Effector CD4-positive, alpha-beta T cell (primary cell): ENCODE results near the gene CAMK1.
"Not testable (repeated sequence)": the region's sequence is repeated elsewhere in the genome, so short reads cannot be mapped to it uniquely, and the experiment has no call there.

ENCODE experiments used
- DNase-seq: peaks from one replicate; pipeline ENCODE4 v3.0.0-alpha.2; 2020

Gene CAMK1

DNA sequence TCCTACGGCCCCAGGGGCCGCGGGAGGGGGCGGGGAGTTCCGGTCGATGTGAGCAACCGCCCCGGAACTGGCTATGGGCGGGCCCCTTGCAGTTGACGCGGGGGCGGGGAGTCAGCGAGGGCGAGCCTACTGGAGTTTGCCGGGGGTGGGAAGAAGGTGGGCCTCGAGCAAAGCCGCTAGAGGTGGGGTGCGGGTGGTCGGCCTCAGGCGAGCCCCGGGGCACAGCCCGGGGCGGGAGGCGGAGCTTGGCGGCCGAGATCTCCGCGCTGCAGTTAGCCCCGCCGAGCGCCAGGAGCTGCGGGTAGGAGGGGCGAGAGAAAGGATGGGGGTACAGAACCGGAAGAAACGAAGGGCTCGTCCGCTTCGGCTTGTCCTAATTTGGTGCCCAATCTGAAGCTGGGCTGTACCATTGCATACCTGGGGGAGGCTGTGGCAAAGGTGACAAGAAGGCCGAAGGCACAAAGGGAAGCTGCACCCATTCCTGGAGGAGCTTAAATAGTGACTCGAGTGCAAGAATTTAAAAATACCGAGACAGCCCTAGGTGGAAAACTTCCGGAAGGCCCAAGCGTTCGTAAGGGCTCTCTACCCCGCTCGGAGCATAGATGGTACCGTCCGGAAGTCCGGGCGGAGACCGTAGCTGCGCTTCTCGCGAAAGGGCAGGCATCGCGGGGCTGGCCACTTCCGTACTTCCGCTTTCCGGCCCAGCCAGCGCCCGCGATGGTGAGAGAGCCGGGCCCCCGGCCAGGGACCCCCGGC, 22.8 kb upstream of the CAMK1 start, which contains the start of the genes ARPC4 and TADA3:
TSS of gene ARPC4 (plus strand) at position 678 of the 756 bp plus-strand sequence. CDS start at position 718, 40 bp downstream.
TSS of gene TADA3 (minus strand) at position 69 of the 756 bp plus-strand sequence. CDS start 1,007 bp downstream, outside the sequence.
- peak; percentile 88 for DNase-seq

DNA sequence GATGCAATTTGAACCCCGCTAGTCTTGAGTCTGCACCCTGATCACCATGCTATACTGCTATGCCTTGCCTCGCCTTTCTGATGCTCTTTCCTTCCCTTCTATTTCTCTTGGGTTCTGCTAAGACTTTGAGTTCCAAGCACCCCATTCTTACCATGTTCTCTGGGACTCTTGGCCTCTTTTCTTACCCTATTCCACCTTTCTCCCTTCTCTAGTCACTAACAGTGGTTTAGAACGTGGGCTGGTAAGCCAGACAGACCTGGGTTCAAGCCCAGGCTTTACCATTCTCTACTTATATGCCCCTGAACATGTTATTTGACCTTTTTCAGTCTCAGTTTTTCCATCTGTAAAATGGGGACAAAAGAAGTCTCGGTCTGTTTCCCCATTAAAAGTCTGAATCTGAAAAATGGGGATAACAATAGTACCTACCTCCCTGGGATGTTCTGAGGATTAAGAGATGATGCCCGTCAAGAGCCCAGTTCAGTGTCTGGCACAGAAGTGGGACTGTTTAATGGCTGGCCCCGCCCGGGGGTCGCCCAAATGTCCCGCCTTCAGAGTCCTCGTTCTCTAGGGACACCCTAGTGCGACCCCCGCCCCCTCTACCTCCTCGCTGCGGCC, 22.1 kb upstream of the CAMK1 start:
- no peak for DNase-seq

DNA sequence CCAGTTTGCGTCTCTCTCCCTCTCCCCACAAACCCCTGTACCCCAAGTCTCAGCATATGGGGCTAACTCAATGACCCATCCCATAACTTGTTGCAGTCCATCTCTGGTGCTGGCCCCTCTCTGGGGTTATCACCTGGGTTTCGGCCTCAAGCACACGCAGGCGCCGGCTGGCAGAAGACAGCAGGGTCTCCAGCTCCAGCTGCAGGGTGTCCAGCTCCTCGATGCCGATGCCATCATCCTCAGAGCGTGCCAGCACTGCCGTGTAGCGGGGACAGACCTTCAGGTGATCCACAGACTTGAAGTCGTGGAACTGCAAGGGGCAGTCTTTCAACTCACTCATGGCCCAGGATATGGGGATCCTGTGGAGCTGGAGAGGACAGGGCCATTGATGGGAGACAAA, 21.4 kb upstream of the CAMK1 start:
- DNase-seq, result no peak

DNA sequence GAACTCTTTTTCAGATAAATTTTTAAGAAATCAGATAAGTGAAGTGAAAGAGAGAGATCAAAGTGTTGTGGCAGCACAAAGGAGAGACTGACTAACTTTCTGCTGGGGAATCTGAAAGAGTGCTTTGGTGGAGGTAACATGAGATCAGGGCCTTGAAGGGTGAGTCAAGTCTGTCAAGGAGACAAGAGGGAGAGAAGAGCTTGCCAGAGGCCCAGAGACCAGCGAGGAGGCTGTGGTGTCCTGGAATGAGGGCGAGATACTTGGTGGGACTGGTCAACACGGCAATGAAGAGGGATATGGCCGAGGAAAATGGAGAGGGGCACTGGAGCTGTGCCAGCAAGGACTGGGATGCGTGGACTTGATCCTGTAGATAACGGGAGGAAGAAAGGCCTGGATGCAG, 18.0 kb upstream of the CAMK1 start:
- no peak for DNase-seq

DNA sequence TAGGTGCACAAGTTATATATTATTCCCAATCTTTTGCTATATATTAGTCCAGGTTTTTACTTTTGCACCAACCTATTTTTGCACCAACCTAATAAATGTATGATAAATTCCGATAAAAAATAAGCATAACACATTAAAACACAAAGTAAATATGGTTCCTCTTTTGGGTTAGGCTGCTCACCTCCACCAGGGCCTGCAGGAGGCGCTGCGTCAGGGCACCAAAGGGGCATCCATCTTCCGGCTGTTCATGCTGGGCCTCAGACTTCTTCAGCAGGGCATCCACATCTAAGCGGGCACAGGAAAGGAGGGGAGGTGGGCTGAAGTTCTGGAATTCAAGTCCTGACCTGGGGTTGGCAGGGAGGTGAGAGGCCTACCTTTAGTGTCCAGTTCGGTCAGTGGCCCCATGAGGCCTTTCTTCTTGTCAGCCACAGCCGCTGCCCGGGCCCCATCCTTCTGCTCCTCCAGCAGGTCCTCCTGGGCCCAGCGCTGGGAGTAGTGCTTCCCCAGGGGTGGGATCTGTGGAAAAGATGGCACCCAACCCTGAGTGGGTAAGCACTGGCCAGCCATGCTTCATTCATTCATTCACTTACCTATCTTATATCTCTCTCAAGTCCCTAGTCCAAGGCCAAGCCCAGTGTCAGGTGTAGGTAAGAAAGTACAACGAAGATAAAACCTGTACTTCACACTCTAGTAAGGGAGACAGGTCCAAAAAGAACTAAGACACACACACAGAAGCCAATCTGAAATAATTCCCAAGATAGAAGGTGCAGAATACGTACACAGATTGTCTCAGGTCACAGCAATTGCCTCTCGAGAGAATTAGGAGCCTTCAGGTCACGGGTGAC, 17.3 kb upstream of the CAMK1 start:
- no peak for DNase-seq

DNA sequence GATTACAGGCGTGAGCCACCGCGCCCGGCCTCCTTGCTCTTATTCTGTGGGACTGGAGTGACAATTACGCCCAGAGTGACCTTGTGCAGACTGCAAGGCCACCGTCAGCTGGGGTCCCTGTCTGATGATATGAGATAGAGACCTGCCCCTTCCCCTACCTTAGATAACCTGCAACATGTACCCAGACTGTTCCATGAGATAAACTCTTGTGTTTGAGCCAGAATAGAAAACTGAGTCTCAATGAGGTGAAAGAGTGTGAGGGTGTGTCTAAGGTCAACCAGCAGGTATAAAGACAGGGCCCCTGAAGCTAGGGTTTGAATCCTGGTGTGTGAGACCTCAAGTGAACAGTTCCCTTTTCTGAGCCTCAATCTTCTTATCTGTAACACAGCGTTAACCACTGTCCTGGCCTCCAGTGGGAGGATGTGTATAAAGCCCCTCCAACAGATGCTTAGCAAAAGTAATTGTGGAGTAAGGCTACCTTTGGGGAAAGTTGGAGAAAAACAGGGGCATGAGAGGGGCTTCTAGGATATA, 16.5 kb upstream of the CAMK1 start:
- no peak for DNase-seq

DNA sequence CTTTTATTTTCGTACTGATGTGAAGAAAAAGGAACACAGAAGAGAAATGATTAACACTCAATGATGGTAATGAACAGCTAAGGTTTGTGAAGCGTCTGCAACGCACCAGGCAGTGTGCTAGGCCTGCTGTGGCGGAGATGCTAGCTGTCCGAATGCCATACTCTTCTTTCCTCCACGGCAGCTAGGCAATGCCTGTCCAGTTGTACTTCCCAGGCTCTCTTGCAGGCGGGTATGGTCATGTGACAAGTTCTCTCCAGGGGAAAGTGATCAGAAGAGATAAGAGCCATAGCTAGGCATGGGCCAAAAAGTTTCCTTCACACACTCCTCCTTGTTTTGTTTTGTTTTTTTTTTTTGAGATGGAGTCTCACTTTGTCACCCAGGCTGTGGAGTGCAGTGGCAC, 15.9 kb upstream of the CAMK1 start:
- DNase-seq, result no peak

DNA sequence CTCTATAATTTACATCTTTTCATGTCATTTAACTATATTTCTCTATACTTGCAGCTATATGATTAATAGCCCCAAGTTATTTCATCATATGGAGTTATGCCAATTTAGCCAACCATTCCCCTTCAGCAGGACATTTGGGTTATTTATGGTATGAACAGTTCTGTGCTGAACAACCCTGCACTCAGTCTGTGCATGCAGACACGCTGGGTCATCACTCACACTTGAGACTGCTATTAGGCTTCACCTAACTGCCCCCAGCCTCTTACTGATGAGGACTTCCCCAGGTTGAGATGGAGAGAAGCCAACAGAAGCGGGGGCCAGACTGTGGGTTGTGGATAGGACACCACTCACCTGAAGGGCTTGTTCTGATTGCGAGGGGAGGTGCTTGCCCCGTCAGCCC, 15.2 kb upstream of the CAMK1 start:
- no peak for DNase-seq

DNA sequence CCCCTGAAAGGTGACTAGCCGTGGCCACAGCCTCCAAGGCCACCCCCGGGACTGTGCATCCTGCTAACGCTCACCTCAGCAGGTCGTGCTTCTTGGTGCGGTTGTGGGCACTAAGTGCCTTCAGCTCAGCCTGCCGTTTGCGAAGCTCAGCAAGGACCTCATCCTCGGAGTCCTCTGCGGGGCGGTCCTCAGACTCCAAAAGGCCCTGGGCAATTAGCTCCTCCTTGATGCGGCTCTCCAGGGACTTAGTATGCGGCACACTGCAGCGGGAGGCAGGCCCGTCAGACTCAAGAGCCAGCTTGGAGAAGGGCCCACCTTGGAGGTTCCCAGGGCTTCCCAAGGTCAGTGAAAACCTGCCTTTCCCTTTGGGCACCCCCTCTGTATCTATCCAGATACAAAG, 14.2 kb upstream of the CAMK1 start:
- no peak for DNase-seq

DNA sequence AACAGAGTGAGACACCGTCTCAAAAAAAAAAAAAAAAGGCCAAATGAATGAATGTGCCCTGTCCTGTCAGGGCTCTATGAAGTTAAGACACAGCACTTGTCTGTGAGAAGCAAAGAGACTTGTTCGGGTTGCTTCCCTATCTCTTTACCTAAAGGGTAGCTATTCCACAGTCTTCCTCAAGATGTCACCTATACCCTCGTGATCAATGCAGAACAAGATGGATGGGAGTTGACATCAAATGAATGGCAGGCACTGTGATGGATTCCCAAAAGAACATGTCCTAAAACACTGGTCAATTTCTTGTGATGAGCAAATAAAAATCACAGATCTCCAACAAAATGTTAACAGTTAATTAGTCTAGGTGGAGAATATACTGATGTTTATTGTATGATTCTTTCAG, 13.0 kb upstream of the CAMK1 start:
- no peak for DNase-seq

DNA sequence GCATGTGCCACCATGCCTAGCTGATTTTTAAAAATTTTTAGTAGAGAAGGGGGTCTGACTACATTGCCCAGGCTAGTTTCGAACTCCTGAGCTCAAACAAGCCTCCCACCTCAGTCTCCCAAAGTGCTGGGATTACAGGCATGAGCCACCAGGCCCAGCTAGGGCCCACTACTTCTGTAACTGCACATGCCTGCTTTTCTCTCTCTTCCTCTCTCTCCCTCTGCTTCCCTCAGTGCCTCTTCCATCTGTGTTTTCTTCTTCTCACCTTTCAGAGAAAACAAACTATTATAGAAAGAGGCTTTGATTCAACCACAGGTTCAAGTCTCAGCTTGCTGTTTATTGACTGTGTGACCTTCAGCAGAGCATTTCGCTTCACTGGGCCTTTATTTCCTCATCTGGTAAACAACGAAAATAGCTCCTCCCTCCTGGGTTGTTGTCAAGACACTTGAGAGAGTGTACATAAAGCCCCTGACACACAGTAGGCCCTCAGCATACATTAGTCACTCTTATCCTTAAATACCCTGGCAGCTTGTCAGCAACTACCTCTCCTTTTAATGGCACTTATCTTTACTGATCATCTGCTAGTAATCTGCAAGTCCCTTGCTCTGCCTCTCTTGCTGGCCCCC, 12.3 kb upstream of the CAMK1 start:
- DNase-seq, result no peak

DNA sequence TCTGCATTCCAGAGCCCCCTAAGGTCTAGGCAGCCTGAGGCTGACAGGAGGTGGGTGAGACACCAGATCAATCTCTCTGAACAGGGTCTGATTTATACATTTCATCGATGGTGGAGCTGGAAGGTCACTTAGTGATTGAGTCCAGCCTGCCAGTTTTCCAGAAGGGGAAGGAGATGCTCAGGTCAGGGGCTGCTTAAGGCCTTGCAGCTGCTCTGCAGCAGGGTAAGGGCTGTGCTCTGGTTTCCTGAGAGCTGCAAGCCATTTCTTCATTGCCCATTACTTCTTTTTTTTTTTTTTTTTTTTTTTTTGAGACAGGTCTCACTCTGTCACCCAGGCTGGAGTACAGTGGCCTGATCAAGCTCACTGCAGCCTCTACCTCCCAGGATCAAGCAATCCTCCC, 11.8 kb upstream of the CAMK1 start:
- no peak for DNase-seq

DNA sequence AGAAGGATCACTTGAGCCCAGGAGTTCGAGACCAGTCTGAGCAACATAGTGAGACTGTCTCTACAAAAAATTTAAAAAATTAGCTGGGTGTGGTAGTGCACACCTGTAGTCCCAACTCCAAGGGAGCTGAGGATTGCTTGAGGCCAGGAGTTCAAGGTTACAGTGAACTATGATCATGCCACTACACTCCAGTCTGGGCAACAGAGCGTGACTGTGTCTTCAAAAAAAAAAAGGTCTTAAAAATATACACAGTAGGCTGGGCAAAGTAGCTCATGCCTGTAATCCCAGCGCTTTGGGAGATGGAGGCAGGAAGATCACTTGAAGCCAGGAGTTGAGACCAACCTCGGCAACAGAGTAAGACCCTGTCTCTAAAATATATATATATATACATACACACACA, 11.2 kb upstream of the CAMK1 start:
- DNase-seq, result no peak

DNA sequence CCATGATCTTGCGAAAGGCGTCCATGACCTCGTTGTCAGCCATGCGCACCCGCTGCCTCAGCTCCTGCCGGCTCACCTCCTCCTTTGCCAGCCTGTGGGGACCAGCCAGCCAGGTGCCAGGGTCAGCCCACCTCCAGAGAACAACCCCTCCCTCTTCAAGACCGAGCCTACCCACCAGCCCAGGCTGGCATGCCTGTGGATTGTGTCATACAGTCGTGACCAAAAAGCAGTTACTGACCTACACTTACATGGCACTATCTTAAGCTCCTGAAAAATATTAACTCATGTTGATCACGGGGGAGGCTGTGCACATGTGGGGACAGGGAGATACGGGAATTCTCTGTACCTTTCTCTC, 10.7 kb upstream of the CAMK1 start:
- DNase-seq, result no peak

DNA sequence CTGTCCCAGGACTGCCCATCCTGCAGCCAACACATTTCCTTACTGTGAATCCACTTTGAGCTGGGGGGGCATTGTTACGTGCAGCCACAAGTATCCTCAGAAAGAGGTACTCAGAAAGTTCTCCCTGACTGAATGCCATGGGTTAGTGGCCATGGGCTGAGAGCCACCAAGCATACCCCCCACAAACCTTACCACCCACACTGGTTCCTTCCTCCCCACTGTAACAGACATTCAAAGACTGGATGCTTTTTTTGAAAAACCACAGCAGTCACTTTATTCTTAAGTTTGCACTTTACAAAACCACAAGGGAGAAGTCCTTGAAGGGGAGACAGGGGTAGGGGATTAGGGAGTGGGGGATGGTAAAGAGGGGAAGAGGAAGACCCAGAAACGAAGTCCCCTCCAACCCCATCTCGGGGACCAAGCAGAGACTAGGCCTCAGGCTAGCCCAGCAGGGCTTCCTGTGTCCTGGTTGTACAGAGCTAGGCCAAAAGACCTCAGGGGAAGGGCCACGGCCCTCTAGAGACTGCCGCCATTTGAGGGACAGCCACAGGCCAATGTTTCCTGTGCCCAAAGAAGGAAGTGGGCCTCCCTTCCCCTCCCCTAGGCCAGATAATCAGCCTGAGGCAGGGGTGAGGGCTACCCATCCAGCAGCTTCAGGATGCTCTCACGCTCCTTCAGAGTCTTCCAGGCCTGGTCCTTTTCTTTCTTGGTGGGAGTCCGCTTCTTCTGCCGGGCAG, 10.1 kb upstream of the CAMK1 start:
- no peak for DNase-seq

DNA sequence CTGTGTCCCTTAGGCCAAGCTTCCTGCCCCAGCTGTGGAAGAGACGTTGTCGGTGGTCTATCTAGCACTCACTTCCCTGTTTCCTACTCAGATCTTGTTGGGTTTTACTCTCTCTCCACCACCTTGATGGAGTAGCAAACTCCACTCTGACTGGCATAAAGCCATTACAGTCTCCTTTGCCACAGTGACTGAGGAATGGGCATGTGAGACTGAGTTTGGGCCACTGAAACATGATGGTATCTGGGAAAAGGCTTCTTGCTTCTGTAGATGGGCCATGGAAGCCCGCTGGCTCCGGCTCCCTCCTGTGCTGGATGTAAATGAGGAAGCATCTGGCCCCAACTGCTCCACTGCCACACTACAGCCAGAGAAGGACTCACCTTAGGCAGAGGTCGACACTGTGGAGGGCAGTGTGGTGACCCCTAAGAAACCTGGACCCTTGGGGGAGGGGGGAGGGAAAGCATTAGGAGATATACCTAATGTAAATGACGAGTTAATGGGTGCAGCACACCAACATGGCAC, 9.4 kb upstream of the CAMK1 start:
- no peak for DNase-seq

DNA sequence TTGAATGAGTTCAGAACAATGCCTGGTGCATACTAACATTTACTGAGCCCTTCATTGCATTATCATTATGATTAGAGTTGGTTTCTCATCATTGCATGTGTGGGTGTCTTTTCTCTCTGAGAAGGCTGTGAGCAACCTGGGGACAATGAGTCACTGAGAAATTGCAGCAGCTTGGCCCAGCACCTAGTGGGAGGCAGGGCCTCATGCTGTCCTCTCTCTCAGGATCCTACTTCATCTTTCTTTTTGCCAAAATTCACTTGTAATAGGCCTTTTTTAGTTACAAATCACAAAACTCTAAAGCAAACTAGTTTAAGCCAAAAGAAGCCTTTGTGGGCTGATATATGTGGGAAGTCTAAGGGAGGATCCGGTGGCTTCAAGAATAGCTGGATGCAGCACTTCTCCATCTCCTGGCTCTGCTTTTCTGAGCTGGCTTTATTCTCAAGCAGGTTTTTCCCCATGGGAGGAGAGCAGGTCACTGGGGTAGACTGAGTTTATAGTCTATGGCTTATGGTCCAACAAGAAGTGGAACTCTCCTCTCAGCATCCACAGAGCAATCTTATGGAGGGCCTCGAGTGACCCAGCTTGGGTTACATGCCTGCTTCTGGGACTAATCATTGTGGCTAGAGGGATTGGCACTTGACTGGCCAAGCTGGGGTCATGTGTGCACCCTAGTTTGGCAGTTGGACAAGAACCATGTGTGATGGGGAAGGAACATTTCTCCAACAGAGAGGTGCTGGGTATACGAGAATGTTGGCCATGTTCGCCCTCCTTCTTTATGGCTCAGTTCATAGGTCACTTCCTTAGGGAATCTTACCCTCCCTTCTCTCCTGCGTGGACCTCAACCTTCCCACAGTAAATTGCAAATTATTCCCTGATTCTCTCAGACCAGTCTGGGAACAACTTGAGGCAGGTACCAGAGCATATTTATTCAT, 8.7 kb upstream of the CAMK1 start:
- DNase-seq, result no peak

DNA sequence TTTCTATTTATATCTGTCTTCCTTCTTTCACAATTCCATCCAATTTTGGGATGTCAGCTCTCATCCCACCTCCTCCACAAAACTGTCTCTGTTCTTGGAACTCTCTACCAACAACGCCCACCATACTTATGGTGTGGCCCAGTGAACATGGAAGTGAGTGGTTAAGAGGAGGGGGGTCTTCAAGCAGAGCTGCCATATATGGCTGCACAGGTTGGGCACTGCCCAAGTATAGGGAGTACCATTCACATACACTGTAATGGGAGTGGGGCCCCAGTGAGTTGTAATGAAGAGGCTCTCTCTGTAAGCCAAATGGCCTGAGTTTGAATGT, 7.9 kb upstream of the CAMK1 start:
- no peak for DNase-seq

DNA sequence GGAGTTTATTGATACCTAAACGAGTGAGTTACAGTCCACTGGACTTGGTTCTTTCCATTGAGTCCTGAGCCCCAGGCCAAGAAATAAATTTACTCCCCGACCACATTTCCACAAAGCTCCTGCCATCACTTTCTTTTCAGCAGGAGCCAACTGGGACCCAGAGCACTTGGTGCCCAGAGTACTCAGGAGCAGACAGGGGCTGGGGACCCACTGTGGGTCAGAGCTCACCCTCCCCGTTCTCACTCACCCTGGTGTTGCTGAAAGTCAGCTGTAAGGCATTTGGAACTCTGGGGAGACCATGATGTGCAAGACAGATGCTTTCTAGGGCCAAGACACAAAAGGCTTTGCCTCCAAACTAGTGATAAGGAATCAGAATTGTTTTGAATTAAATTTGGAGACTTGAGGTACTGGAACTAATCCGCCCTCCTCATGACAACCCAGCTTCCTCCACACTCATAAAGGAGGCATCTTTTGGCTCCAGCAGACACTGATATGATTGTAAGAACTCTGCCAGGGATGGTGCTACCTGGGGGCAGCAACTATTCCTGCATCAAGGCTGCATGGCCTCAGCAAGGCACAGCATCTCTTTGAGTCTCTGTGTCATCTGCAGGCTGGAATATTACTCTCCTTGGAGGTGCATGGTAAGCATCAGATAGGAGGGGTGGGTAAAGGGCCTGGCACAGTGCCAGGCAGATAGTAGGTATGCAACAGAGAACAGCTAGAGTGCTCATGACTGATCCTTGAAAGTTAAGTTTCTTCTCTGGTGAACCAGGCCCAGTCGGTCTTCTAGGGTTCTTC, 7.3 kb upstream of the CAMK1 start:
- DNase-seq, result no peak

DNA sequence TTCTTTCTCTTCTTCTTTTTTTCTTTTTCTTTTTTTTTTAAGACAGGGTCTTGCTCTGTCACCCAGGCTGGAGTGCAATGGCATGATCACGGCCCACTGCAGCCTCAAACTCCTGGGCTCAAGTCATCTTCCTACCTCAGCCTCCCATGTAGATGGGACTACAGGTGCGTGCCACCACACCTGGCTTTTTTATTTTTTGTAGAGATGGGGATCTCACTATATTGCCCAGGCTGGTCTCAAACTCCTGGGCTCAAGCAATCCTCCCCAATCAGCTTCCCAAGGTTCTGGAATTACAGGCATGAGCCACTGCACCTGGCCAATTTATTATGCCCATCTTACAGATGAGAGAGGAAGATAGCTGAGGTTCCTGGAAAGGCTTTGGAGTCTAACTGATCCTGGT, 1.3 kb upstream of the CAMK1 start:
- not testable (repeated sequence) for DNase-seq
